ENCODE measurements around the gene MRPS7. TPM values are rescaled to one million over a fixed set of nuclear protein-coding genes. Genes with fewer than 3 reads are reported as not detected.
"Not testable (repeated sequence)": the region's sequence is repeated elsewhere in the genome, so short reads cannot be mapped to it uniquely, and the experiment has no call there.

MRPS7 gene
- total RNA-seq, 1 donor from 2014 or later: 43.3 TPM

DNA sequence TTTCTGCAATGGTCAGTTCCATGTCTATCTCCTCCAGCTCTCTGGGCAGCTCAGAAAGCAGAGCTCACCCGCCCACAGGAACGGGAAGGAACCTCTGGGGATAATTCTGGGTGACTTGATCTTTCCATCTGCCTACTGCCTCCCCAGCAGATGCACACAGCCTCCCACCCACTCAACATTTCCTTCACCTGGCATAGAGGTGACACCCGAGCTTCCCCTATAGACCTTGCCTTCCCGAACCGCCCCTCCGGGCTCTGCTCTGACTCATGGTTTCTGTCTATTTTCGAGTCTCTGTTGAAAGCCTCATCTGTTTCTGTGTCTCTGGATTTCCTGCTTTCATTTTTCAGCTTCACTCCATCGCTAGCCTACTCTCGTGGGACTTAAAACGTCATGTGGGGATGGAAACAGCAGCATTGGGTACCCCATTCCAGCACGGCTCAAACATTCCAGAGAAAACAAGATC lies 11.6 kb upstream of the MRPS7 start:
- H3K79me2 ChIP-seq (ENCODE audit: low read depth): peaks cover 35% of the 10 kb centered on the region
- H3K9ac ChIP-seq: no peak overlapping the region
- H3K36me3 Mint-ChIP-seq: no peaks in the 10 kb centered on the region
- no peak overlapping the region for H3K4me3 Mint-ChIP-seq
- H3F3A ChIP-seq (ENCODE audit: low read depth): no peaks in the 10 kb centered on the region
- TF ChIP-seq EZH2phosphoT487 (IDR thresholded peaks at IDR 0.05): no peak
- no peak overlapping the region for H3K4me3 ChIP-seq
- no peak overlapping the region for H3K4me2 ChIP-seq
- no peaks in the 10 kb centered on the region for H3K9me3 ChIP-seq (ENCODE audit: low read depth)
- H3K27me3 Mint-ChIP-seq (ENCODE audit: insufficient read depth, low read depth): no peaks in the 10 kb centered on the region
- DNase-seq (ENCODE audit: low spot score): no peak
- no peak overlapping the region for H2AFZ ChIP-seq (replicated peaks)
- H3K27me3 ChIP-seq: no peaks in the 10 kb centered on the region
- no peaks in the 10 kb centered on the region for H3K36me3 ChIP-seq
- H3K4me1 Mint-ChIP-seq: peaks cover 6% of the 10 kb centered on the region
- H3K27ac ChIP-seq: no peak overlapping the region
- H4K20me1 ChIP-seq (ENCODE audit: low read depth): peaks cover 31% of the 10 kb centered on the region
- no peaks in the 10 kb centered on the region for H3K9me3 Mint-ChIP-seq
- H3K4me1 ChIP-seq: no peaks in the 10 kb centered on the region
- no peak overlapping the region for H3K27ac Mint-ChIP-seq

DNA sequence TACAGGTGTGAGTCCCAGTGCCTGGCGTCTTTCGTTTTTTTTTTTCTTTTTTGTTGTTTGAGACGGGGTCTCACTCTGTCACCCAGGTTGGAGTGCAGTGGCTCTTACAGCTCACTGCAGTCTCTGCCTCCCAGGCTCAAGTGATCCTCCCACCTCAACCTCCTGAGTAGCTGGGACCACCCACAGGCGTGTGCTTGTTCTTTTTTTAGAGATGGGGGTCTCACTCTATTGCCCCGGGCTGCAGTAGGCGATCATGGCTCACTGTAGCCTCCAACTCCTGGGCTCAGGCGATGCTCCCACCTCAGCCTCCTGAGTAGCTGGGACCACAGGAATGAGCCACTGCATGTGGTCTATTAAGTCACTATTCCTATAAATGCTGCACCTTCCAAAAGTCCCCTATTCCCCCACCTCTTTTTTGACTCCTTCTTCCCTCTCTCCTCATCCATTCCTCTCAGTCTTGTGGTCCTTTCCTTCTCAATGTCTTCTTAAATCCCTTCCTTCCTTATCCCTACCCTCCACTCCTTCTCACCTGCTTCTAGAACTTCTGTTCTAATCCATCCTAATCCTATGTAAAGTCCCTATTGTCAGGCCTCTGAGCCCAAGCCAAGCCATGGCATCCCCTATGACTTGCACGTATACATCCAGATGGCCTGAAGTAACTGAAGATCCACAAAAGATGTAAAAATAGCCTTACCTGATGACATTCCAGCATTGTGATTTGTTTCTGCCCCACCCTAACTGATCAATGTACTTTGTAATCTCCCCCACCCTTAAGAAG lies 9.5 kb upstream of the MRPS7 start:
- H4K20me1 ChIP-seq (ENCODE audit: low read depth): peaks cover 31% of the 10 kb centered on the region
- peaks cover 28% of the 10 kb centered on the region for H3K79me2 ChIP-seq (ENCODE audit: low read depth)
- no peaks in the 10 kb centered on the region for H3K36me3 ChIP-seq
- Mint-ChIP-seq H3K27ac (no peak overlapping the region), H3K9me3 (no peaks in the 10 kb centered on the region), H3K27me3 (ENCODE audit: insufficient read depth, low read depth) (no peaks in the 10 kb centered on the region), H3K4me3 (no peak overlapping the region), H3K4me1 (peaks cover 6% of the 10 kb centered on the region), H3K36me3 (no peaks in the 10 kb centered on the region)
- no peak for DNase-seq (ENCODE audit: low spot score)
- TF ChIP-seq EZH2phosphoT487 (IDR thresholded peaks at IDR 0.05) (no peak), EZH2 (IDR thresholded peaks at IDR 0.05) (no peak)
- TF ChIP-seq, protein P1, sequence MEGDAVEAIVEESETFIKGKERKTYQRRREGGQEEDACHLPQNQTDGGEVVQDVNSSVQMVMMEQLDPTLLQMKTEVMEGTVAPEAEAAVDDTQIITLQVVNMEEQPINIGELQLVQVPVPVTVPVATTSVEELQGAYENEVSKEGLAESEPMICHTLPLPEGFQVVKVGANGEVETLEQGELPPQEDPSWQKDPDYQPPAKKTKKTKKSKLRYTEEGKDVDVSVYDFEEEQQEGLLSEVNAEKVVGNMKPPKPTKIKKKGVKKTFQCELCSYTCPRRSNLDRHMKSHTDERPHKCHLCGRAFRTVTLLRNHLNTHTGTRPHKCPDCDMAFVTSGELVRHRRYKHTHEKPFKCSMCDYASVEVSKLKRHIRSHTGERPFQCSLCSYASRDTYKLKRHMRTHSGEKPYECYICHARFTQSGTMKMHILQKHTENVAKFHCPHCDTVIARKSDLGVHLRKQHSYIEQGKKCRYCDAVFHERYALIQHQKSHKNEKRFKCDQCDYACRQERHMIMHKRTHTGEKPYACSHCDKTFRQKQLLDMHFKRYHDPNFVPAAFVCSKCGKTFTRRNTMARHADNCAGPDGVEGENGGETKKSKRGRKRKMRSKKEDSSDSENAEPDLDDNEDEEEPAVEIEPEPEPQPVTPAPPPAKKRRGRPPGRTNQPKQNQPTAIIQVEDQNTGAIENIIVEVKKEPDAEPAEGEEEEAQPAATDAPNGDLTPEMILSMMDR (IDR thresholded peaks at IDR 0.05): no peak
- H3K4me2 ChIP-seq: no peak overlapping the region
- H2AFZ ChIP-seq (replicated peaks): no peak overlapping the region
- no peaks in the 10 kb centered on the region for H3K27me3 ChIP-seq
- no peaks in the 10 kb centered on the region for H3K9me3 ChIP-seq (ENCODE audit: low read depth)
- H3K4me3 ChIP-seq: no peak overlapping the region
- H3K27ac ChIP-seq: no peak overlapping the region
- no peak overlapping the region for H3K9ac ChIP-seq
- H3K4me1 ChIP-seq: no peaks in the 10 kb centered on the region
- no peaks in the 10 kb centered on the region for H3F3A ChIP-seq (ENCODE audit: low read depth)

- not testable (repeated sequence) for H3K27me3 ChIP-seq; H3K4me3 Mint-ChIP-seq; H3K4me3 ChIP-seq; H3K27ac Mint-ChIP-seq; H3K27ac ChIP-seq; H3F3A ChIP-seq (ENCODE audit: low read depth); H3K27me3 Mint-ChIP-seq (ENCODE audit: insufficient read depth, low read depth); H3K9me3 Mint-ChIP-seq; H3K4me2 ChIP-seq; H3K9me3 ChIP-seq (ENCODE audit: low read depth); H3K4me1 ChIP-seq; H2AFZ ChIP-seq (replicated peaks); H3K36me3 ChIP-seq; H3K9ac ChIP-seq; DNase-seq (ENCODE audit: low spot score); H3K36me3 Mint-ChIP-seq
- peaks cover 51% of the 10 kb centered on the region for H3K79me2 ChIP-seq (ENCODE audit: low read depth)
- peaks cover 33% of the 10 kb centered on the region for H4K20me1 ChIP-seq (ENCODE audit: low read depth)
- peaks cover 15% of the 10 kb centered on the region for H3K4me1 Mint-ChIP-seq
Measured at GRCh38 chr17:75255954-75256698, 5.6 kb upstream of the MRPS7 start.

GRCh38 chr17:75257228-75257627 lies 4.5 kb upstream of the MRPS7 start:
- not testable (repeated sequence) for H2AFZ ChIP-seq (replicated peaks); H3K27ac ChIP-seq; H3K4me3 Mint-ChIP-seq; H3K27me3 ChIP-seq; H3K4me3 ChIP-seq; H3K4me1 ChIP-seq; H3K27ac Mint-ChIP-seq; H3K9me3 ChIP-seq (ENCODE audit: low read depth); H3K4me2 ChIP-seq; H3K9me3 Mint-ChIP-seq; H3K27me3 Mint-ChIP-seq (ENCODE audit: insufficient read depth, low read depth); H3K36me3 Mint-ChIP-seq; H3K36me3 ChIP-seq; DNase-seq (ENCODE audit: low spot score); H3F3A ChIP-seq (ENCODE audit: low read depth); H3K9ac ChIP-seq
- H3K4me1 Mint-ChIP-seq: peaks cover 16% of the 10 kb centered on the region
- H4K20me1 ChIP-seq (ENCODE audit: low read depth): peaks cover 24% of the 10 kb centered on the region
- H3K79me2 ChIP-seq (ENCODE audit: low read depth): peaks cover 47% of the 10 kb centered on the region

Measured in neural progenitor cell (in vitro differentiated cells).